Natural killer cell (primary cell): ENCODE results near the gene WDR59. TPM values are rescaled to one million over a fixed set of nuclear protein-coding genes. Genes with fewer than 3 reads are reported as not detected.

ENCODE experiments used
- ATAC-seq, 3 donors: fragments of 150-1000 bp in 2 of 3; fragments of 200-7000 bp in 1 of 3; cut with Tn5 transposase; 1 replicate in 1 of 3; 2 replicates in 2 of 3; pipeline ENCODE4 v1.10.0; 2021; ENCODE audit warnings: mild to moderate bottlenecking in 2 of 3, moderate library complexity in 2 of 3
- DNase-seq, 2 donors: peaks; one replicate each; pipeline versions ENCODE4 v3.0.0 to v3.0.0-alpha.2; 2013 to 2021; ENCODE audit warnings: mixed read lengths in 1 of 2
- H3K27ac ChIP-seq: one replicate; pipeline ENCODE4 v1.5.1; 2013; ENCODE audit warnings: mild to moderate bottlenecking, low read length
- H3K27me3 ChIP-seq: one replicate; pipeline ENCODE4 v1.6.1; 2013; ENCODE audit warnings: low read length; ENCODE audit not compliant: control insufficient read depth, insufficient read depth
- H3K36me3 ChIP-seq: one replicate; pipeline ENCODE4 v1.6.1; 2013; ENCODE audit warnings: low read length; ENCODE audit not compliant: control insufficient read depth, insufficient read depth
- H3K4me1 ChIP-seq: one replicate; pipeline ENCODE4 v1.6.1; 2013; ENCODE audit warnings: low read length; ENCODE audit not compliant: control insufficient read depth, insufficient read depth
- H3K4me3 ChIP-seq: one replicate; pipeline ENCODE4 v1.5.1; 2013; ENCODE audit warnings: low read length
- H3K9me3 ChIP-seq: one replicate; pipeline ENCODE4 v1.6.1; 2013; ENCODE audit warnings: low read length; ENCODE audit not compliant: control insufficient read depth, insufficient read depth
- H3K27ac Mint-ChIP-seq, 2 donors: one replicate each; pipeline ENCODE4 v1.8.0; 2022; ENCODE audit warnings: mild to moderate bottlenecking in 2 of 2, mixed read lengths in 2 of 2, moderate library complexity in 1 of 2
- H3K27me3 Mint-ChIP-seq, 2 donors: one replicate each; pipeline ENCODE4 v1.8.0; 2022; ENCODE audit warnings: low read depth in 2 of 2, mixed read lengths in 2 of 2
- H3K36me3 Mint-ChIP-seq: one replicate; pipeline ENCODE4 v1.8.0; 2022; ENCODE audit warnings: mixed read lengths
- H3K4me1 Mint-ChIP-seq, 2 donors: one replicate each; pipeline ENCODE4 v1.8.0; 2022; ENCODE audit warnings: mixed read lengths in 2 of 2
- H3K4me3 Mint-ChIP-seq: one replicate; pipeline ENCODE4 v1.8.0; 2022; ENCODE audit warnings: mild to moderate bottlenecking, moderate library complexity, mixed read lengths
- H3K9me3 Mint-ChIP-seq, 2 donors: one replicate each; pipeline ENCODE4 v1.8.0; 2022; ENCODE audit warnings: mixed read lengths in 2 of 2
- CTCF ChIP-seq: fragments of 200-600 bp; IDR thresholded peaks from one replicate; pipeline ENCODE4 v1.8.0; 2022; ENCODE audit warnings: antibody characterized with exemption
- WGBS: methylation state at CpG from one replicate; pipeline ENCODE4 v1.1.7; 2013; ENCODE audit warnings: missing lambda C conversion rate; ENCODE audit not compliant: insufficient coverage; 5-methylcytosine and 5-hydroxymethylcytosine counted together
- intact Hi-C: fragments of 100-400 bp; cut with micrococcal nuclease; formaldehyde crosslinking; loops from one replicate; pipeline ENCODE4 v1.14.2; 2022
- total RNA-seq, 4 donors: library from RNA; stranded (reverse); fragments of 120-200 nt in 1 of 4; gene quantifications; one replicate each; pipeline versions ENCODE4 v1.2.3 to v1.2.4, GENCODE V29; 2013 to 2022

WDR59 gene
- total RNA-seq, 3 donors from 2014 or later (not counting 1 experiment from before 2014, with no cell fraction given): 60.5 to 83.7 (median 73.2) TPM

- no peak for TF ChIP-seq CTCF
- ATAC-seq: no peak
- no peak overlapping the region for H3K27ac Mint-ChIP-seq
- no peaks in the 10 kb centered on the region for H3K9me3 ChIP-seq
- H3K4me3 ChIP-seq: no peak overlapping the region
- H3K36me3 ChIP-seq: peaks cover 39% of the 10 kb centered on the region
- no peaks in the 10 kb centered on the region for H3K4me1 Mint-ChIP-seq
- DNase-seq: no peak
- H3K27ac ChIP-seq: no peak overlapping the region
- H3K9me3 Mint-ChIP-seq: no peaks in the 10 kb centered on the region
- H3K4me1 ChIP-seq: no peaks in the 10 kb centered on the region
- WGBS: 95% methylated on average over 13 of the region's 14 CpGs
- H3K27me3 Mint-ChIP-seq: no peaks in the 10 kb centered on the region
- H3K27me3 ChIP-seq: no peaks in the 10 kb centered on the region
- intact Hi-C loops: no loop called here
- H3K36me3 Mint-ChIP-seq: peaks cover 20% of the 10 kb centered on the region
- no peak overlapping the region for H3K4me3 Mint-ChIP-seq
Observed at GRCh38 chr16:74896389-74897370, 88.2 kb downstream of the WDR59 start.

- Histone ChIP-seq H3K4me3 (no peak overlapping the region), H3K36me3 (peaks cover 43% of the 10 kb centered on the region), H3K27me3 (no peaks in the 10 kb centered on the region), H3K27ac (no peak overlapping the region), H3K9me3 (no peaks in the 10 kb centered on the region), H3K4me1 (peaks cover 1% of the 10 kb centered on the region)
- WGBS: 93% methylated on average over 4 of the region's 4 CpGs
- Mint-ChIP-seq H3K36me3 (peaks cover 38% of the 10 kb centered on the region), H3K4me3 (no peak overlapping the region), H3K27ac (no peak overlapping the region), H3K27me3 (no peaks in the 10 kb centered on the region), H3K9me3 (no peaks in the 10 kb centered on the region), H3K4me1 (peaks cover 0 to 6% of the 10 kb centered on the region in 2 donors)
- no peak for TF ChIP-seq CTCF
- intact Hi-C loops: no loop called here
- ATAC-seq (no peak), DNase-seq (no peak)
Observed at GRCh38 chr16:74893541-74893940, 91.4 kb downstream of the WDR59 start.

GRCh38 chr16:74892574-74893461 lies 92.1 kb downstream of the WDR59 start:
- Mint-ChIP-seq H3K9me3 (no peaks in the 10 kb centered on the region), H3K27me3 (no peaks in the 10 kb centered on the region), H3K36me3 (peaks cover 41% of the 10 kb centered on the region), H3K27ac (no peak overlapping the region), H3K4me1 (peaks cover 7 to 13% of the 10 kb centered on the region in 2 donors), H3K4me3 (no peak overlapping the region)
- Histone ChIP-seq H3K27me3 (no peaks in the 10 kb centered on the region), H3K4me1 (peaks cover 2% of the 10 kb centered on the region), H3K27ac (no peak overlapping the region), H3K36me3 (peaks cover 40% of the 10 kb centered on the region), H3K9me3 (no peaks in the 10 kb centered on the region), H3K4me3 (no peak overlapping the region)
- DNase-seq (no peak), ATAC-seq (no peak)
- TF ChIP-seq CTCF: no peak
- intact Hi-C loops: no loop called here
- WGBS: 88% methylated on average over 8 of the region's 8 CpGs
